Stimulated activated CD8-positive, alpha-beta memory T cell treated with anti-CD3 and anti-CD28 coated beads, Interleukin-4, amount 100 ng/mL, for 1 hour (primary cell): ENCODE results near the gene LDLRAD4.

Source experiments
- DNase-seq, 2 donors: peaks; one replicate each; pipeline ENCODE4 v3.0.0-alpha.2; 2020; ENCODE audit warnings: low read depth in 2 of 2, low spot score in 1 of 2

Gene LDLRAD4

DNA sequence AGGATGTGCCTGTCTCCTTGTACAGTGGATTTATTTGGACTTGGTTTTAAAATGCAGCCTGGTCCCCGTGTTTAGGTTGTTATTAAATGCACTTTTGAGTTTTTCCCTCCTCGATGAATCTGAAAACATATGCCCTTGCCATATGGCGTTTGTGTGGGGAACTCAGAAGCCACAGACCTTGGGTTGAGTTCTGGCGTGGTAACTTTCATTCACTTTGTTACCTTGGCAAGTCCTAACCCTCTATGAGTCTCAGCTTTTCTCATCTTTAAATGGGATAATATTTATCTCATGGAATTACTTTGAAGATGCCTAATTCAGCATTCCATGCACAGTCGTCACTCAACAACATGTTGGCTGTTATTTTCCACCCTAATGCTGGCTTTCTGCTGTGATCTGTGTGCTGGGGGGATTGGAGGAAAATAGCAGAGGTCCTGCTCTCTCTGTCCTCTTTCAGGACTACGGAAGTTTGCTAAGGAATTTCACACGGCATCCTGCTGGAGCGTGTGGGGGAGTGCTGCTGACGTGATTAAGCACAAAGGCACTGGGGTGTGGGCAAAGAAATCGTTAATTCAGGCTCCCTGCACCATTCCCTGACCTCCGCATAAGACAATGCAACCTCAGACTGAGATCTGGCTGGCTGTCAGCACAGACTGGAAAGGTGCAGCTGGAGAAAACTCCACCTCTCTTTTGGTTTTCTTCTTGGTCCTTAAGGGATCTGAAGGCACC is 61.7 kb downstream of the LDLRAD4 start:
- DNase-seq, result no peak

- no peak for DNase-seq
These were observed 62.8 kb downstream of the LDLRAD4 start for GRCh38 chr18:13281406-13281805.

DNA sequence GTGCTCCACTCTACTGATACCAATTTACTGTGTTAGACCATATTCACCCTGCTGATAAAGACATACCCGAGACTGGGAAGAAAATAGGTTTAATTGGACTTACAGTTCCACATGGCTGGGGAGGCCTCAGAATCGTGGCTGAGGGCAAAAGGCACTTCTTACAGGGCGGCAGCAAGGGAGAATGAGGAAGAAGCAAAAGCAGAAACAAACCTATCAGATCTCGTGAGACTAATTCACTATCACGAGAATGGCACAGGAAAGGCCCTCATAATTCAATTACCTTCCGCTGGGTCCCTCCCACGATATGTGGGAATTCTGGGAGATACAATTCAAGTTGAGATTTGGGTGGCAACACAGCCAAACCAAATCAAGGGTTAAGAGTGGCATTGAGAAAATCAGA is 65.2 kb downstream of the LDLRAD4 start:
- DNase-seq, result no peak

DNA sequence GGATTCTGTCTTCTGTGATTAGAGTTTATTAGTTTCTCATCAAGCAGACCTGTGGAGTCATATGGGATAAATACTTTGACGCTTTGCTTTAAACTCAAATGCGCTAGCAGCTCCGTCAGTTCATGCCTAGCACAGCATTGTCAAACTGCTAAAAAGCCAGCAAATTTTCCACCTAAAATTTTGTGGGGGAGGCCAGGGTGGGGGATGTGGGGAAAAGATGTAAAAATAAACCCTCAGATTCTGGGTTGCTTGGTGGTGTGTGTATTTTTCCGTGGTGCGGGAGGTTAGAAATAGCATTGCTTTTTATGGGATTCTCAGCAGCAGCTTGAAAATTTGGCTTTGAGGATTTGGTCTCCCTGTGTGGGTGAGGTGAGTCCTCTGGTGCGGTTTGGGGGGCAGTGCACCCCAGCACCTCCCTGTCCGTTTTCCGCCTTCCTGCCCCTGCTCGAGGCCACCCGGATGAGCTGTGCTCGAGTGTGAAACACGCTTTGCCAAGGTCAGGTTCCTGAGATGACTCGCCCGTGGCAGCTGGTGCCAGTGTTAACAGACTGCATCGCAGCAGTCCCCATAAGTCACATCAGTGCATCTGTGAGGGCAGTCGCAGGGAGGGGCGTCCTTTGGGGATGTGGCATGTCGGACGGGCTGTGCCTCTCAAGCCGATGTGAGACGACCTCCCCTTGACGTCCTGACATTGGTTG is 65.9 kb downstream of the LDLRAD4 start:
- no peak for DNase-seq

GRCh38 chr18:13285874-13286273 is 67.3 kb downstream of the LDLRAD4 start:
- DNase-seq, result no peak

DNA sequence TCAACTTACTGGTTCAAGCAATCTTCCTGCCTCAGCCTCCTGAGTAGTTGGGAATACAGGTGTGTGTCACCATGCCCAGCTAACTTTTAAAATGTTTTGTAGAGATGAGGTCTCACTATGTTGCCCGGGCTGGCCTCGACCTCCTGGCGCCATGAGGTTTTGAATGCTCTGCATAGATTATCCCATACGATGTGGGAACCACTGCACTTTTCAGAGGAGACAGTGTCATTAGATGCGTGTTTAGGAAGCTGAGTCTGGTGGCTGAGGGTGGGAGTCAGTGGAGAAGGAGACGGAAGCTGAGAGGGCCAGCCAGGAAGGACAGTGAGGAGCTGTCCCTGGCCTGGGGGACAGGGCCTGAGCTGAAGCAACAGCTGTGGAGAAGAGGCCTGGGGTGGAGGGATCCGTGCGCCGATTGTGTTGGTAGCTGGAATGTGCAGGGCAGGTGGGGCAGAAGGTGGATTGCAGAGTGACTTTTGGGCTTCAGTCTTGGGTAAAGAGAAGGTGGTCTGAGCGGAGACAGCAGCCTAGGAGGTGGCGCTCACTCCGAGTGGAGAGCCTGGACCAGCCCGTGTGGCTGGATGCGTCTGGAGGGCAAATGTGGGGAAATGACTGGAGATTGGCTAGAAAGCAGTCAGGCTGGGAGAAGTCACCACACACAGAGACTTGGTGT is 68.0 kb downstream of the LDLRAD4 start:
- DNase-seq, result no peak

- DNase-seq, result no peak
These were observed 68.8 kb downstream of the LDLRAD4 start for GRCh38 chr18:13287372-13287771.

GRCh38 chr18:13288509-13289133 is 70.1 kb downstream of the LDLRAD4 start:
- DNase-seq, result no peak

GRCh38 chr18:13289481-13290205 is 71.1 kb downstream of the LDLRAD4 start:
- DNase-seq, result no peak

DNA sequence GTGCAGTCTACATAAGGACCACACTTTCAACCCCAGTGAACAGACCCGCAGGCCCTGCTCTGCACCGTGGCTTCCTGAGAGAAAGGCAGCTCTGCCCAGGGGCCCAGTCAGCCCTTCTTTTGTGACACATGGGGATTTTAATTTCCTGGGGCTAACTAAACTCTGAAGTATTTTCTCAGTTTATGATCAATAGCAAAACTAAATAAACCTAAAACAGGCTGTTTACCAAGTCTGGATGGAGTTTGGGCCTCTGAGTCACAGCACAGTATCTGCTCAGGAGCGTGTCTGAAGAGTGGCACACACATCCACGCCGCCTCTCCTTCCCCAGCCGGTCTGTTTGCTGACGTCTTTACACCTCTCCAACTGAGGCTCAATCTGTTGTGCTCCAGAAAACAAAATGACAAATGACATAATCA is 72.3 kb downstream of the LDLRAD4 start:
- no peak for DNase-seq

GRCh38 chr18:13291299-13291698 is 72.7 kb downstream of the LDLRAD4 start:
- no peak for DNase-seq

DNA sequence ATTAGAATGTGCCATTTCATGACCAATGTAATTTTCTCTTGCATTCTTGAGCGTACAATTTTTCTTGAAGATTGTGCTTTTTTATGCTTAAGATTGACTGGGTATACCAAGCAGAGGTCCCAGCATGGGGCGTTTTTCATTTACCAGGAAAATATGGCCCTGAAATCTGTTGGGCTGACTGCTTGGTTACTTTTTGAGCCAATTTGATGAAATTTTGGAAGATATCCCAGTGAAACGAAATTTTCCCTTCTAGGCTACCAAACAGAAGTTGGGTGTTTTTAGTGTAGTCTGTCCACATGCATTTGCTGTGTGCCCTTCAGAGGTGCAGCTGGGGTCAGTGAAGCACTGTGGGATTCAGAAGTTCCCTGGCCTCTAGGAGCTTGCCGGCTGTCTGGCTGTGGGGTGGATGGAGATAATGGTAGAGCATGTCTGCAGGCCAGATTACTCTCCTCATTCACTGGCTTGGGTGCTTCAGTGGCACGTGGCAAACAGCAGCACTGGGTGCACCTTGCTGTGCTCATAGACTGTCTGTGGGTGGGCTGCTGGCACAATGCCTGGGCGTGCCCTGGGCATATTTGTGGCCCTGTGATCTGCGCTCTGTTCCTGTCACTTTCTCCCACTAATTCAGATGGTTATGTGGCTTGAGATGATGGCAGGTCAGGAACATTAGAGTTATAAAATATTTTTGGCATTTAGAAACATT is 73.3 kb downstream of the LDLRAD4 start:
- no peak for DNase-seq

DNA sequence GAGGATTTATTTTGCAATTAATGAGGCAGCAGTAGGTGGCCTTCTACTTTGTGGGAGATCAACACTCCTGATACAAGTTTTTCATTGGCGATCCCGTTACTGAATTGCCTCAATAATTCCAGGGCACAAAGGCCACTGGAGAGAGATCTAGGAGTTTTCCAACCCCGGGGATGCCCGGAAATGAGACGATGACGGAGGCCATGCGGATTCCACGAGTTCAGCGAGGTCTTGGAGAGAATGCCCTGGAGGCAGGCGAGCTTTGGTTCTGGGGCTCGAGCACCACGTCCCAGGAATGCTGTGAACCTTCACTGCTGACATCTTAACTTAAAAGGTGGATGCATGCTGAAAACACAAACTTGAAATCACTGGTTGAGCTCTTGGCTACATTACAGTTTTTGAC is 74.2 kb downstream of the LDLRAD4 start:
- DNase-seq, result no peak

GRCh38 chr18:13294309-13294708 is 75.7 kb downstream of the LDLRAD4 start:
- no peak for DNase-seq

- no peak for DNase-seq
These were observed 77.3 kb downstream of the LDLRAD4 start for GRCh38 chr18:13295894-13296293.

- DNase-seq, result no peak
These were observed 78.5 kb downstream of the LDLRAD4 start for GRCh38 chr18:13296867-13297574.

GRCh38 chr18:13298262-13298661 is 79.7 kb downstream of the LDLRAD4 start:
- DNase-seq, result no peak

- no peak for DNase-seq
These were observed 81.5 kb downstream of the LDLRAD4 start for GRCh38 chr18:13300029-13300428.

GRCh38 chr18:13300796-13301195 is 82.2 kb downstream of the LDLRAD4 start:
- no peak for DNase-seq

- DNase-seq, result no peak
These were observed 83.5 kb downstream of the LDLRAD4 start for GRCh38 chr18:13302040-13302439.
